ENCODE data around the gene DDA1.

DNA sequence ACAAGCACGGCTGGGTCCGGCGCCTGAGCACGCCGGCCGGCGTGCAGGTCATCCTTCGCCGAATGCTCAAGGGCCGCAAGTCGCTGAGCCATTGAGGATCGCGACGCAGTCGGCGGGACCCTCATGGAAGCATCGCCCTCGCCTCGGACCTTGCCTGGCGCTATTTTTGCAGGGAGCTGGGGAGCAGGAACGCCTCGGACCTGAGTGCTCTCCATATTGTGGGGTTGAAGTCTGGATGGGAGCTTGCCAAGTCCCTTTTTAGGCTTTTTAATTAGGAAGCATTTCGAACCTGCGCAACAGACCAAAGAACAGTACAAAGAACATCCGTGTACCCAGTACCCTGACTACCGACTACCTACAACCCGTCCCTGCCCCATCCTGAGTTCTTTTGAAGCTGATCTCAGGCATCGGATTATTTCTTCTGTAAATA is 3.1 kb upstream of the DDA1 start:
- TF ChIP-seq, protein P1, sequence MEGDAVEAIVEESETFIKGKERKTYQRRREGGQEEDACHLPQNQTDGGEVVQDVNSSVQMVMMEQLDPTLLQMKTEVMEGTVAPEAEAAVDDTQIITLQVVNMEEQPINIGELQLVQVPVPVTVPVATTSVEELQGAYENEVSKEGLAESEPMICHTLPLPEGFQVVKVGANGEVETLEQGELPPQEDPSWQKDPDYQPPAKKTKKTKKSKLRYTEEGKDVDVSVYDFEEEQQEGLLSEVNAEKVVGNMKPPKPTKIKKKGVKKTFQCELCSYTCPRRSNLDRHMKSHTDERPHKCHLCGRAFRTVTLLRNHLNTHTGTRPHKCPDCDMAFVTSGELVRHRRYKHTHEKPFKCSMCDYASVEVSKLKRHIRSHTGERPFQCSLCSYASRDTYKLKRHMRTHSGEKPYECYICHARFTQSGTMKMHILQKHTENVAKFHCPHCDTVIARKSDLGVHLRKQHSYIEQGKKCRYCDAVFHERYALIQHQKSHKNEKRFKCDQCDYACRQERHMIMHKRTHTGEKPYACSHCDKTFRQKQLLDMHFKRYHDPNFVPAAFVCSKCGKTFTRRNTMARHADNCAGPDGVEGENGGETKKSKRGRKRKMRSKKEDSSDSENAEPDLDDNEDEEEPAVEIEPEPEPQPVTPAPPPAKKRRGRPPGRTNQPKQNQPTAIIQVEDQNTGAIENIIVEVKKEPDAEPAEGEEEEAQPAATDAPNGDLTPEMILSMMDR (IDR thresholded peaks at IDR 0.05) = no peak
- no peak for TF ChIP-seq EZH2 (IDR thresholded peaks at IDR 0.05)
